ENCODE measurements around the gene ELAPOR1.

ELAPOR1 gene

GRCh38 chr1:109113590-109114341 is at the start of gene ELAPOR1:
Gene ELAPOR1, plus strand, starts transcription at chr1:109114115. Its CDS starts 69 bp downstream, at chr1:109114184.
- peak; percentile 88 for DNase-seq

- DNase-seq, result no peak
These were observed 48.8 kb upstream of the ELAPOR1 start for GRCh38 chr1:109065137-109065536.

GRCh38 chr1:109067883-109068282 is 46.0 kb upstream of the ELAPOR1 start:
- no peak for DNase-seq

GRCh38 chr1:109069294-109069693 is 44.6 kb upstream of the ELAPOR1 start:
- no peak for DNase-seq

- peak; percentile 88 for DNase-seq
These were observed 38.1 kb upstream of the ELAPOR1 start, which contains the start of gene TAF13 for GRCh38 chr1:109075531-109076490. Gene TAF13, minus strand, starts transcription at chr1:109076003. Its CDS starts 56 bp downstream, at chr1:109075947.

- DNase-seq, result no peak
These were observed 35.6 kb upstream of the ELAPOR1 start for GRCh38 chr1:109078317-109078716.

GRCh38 chr1:109079240-109079622 is 34.7 kb upstream of the ELAPOR1 start:
- no peak for DNase-seq

- no peak for DNase-seq
These were observed 33.4 kb upstream of the ELAPOR1 start for GRCh38 chr1:109080441-109081082.

- DNase-seq, result no peak
These were observed 30.4 kb upstream of the ELAPOR1 start for GRCh38 chr1:109083501-109083900.

- no peak for DNase-seq
These were observed 30.0 kb upstream of the ELAPOR1 start for GRCh38 chr1:109083923-109084322.

- DNase-seq, result no peak
These were observed 29.1 kb upstream of the ELAPOR1 start for GRCh38 chr1:109084563-109085517.

GRCh38 chr1:109089242-109090015 is 24.5 kb upstream of the ELAPOR1 start:
- peak; percentile 37 for DNase-seq

GRCh38 chr1:109090196-109091077 is 23.5 kb upstream of the ELAPOR1 start, which contains the start of gene TMEM167B:
Gene TMEM167B, plus strand, starts transcription at chr1:109090764. Its CDS starts 109 bp downstream, at chr1:109090873.
- DNase-seq, result peak; percentile 89

- no peak for DNase-seq
These were observed 22.7 kb upstream of the ELAPOR1 start for GRCh38 chr1:109091078-109091838.

- DNase-seq, result no peak
These were observed 22.1 kb upstream of the ELAPOR1 start for GRCh38 chr1:109091839-109092193.

GRCh38 chr1:109094377-109094803 is 19.5 kb upstream of the ELAPOR1 start:
- DNase-seq, result no peak

- DNase-seq, result no peak
These were observed 19.0 kb upstream of the ELAPOR1 start for GRCh38 chr1:109094871-109095270.

GRCh38 chr1:109095631-109096030 is 18.3 kb upstream of the ELAPOR1 start:
- no peak for DNase-seq

GRCh38 chr1:109096120-109096519 is 17.8 kb upstream of the ELAPOR1 start:
- no peak for DNase-seq
